Naive thymus-derived CD4-positive, alpha-beta T cell (primary cell): ENCODE data around the gene SPHK2. TPM values are rescaled to one million over a fixed set of nuclear protein-coding genes. Genes with fewer than 3 reads are reported as not detected.
A peak's percentile ranks its signal among the peaks of the same experiment; 100 is the strongest.
"Not testable (repeated sequence)": the region's sequence is repeated elsewhere in the genome, so short reads cannot be mapped to it uniquely, and the experiment has no call there.

ENCODE experiments used
- ATAC-seq: fragments of 150-1000 bp; cut with Tn5 transposase; 2 replicates; pipeline ENCODE4 v1.10.0; 2021; ENCODE audit warnings: mild to moderate bottlenecking, moderate library complexity
- CTCF ChIA-PET: fragments of 350-600 bp; sonication (Branson Sonifier 250); formaldehyde crosslinking; loops from one replicate; lab custom pipeline; 2021; ENCODE audit warnings: antibody characterized with exemption; lab: Charles Lee
- POLR2A ChIA-PET: fragments of 350-600 bp; sonication (Branson Sonifier 250); formaldehyde crosslinking; loops from one replicate; lab custom pipeline; 2021; ENCODE audit warnings: antibody characterized with exemption, inconsistent platforms; lab: Charles Lee
- DNase-seq, 9 donors: peaks; one replicate each; pipeline versions ENCODE4 v3.0.0 to v3.0.0-alpha.2; 2020 to 2022; ENCODE audit warnings: mixed read lengths in 1 of 9
- H3K27ac ChIP-seq: one replicate; pipeline ENCODE4 v1.7.0; 2013; ENCODE audit warnings: mild to moderate bottlenecking, low read depth, low read length, moderate library complexity
- H3K27me3 ChIP-seq, 2 donors: one replicate each; pipeline ENCODE4 v1.7.0; 2013; ENCODE audit warnings: low read length in 2 of 2, mild to moderate bottlenecking in 2 of 2, moderate library complexity in 2 of 2; ENCODE audit not compliant: control insufficient read depth in 2 of 2, insufficient read depth in 2 of 2
- H3K36me3 ChIP-seq, 3 experiments: 1 replicate in 2 of 3; 2 replicates in 1 of 3; pipeline ENCODE4 v1.7.0; 2013; ENCODE audit warnings: low read length in 3 of 3, mild to moderate bottlenecking in 3 of 3, moderate library complexity in 1 of 3; ENCODE audit not compliant: insufficient read depth in 3 of 3, control insufficient read depth in 2 of 3
- H3K4me1 ChIP-seq, 2 donors: one replicate each; pipeline ENCODE4 v1.7.0; 2013; ENCODE audit warnings: low read length in 2 of 2, mild to moderate bottlenecking in 2 of 2, moderate library complexity in 1 of 2; ENCODE audit not compliant: control insufficient read depth in 2 of 2, insufficient read depth in 2 of 2
- H3K4me3 ChIP-seq: 2 replicates; pipeline ENCODE4 v1.7.0; 2013; ENCODE audit warnings: mild to moderate bottlenecking, low read length
- H3K9me3 ChIP-seq, 3 experiments: 1 replicate in 2 of 3; 2 replicates in 1 of 3; pipeline ENCODE4 v1.7.0; 2013; ENCODE audit warnings: low read length in 3 of 3; ENCODE audit not compliant: control insufficient read depth in 2 of 3
- H3K27ac Mint-ChIP-seq, 9 donors: one replicate each; pipeline ENCODE4 v1.8.0; 2020 to 2022; ENCODE audit warnings: mixed read lengths in 9 of 9, mild to moderate bottlenecking in 8 of 9, moderate library complexity in 5 of 9, inconsistent platforms in 2 of 9
- H3K27me3 Mint-ChIP-seq, 5 donors: one replicate each; pipeline ENCODE4 v1.8.0; 2021 to 2022; ENCODE audit warnings: mixed read lengths in 5 of 5, mild to moderate bottlenecking in 1 of 5
- H3K36me3 Mint-ChIP-seq, 5 donors: one replicate each; pipeline ENCODE4 v1.8.0; 2020 to 2022; ENCODE audit warnings: mixed read lengths in 5 of 5, mild to moderate bottlenecking in 3 of 5, inconsistent platforms in 1 of 5
- H3K4me1 Mint-ChIP-seq, 7 donors: one replicate each; pipeline ENCODE4 v1.8.0; 2020 to 2022; ENCODE audit warnings: mixed read lengths in 7 of 7, mild to moderate bottlenecking in 3 of 7, inconsistent platforms in 1 of 7
- H3K4me3 Mint-ChIP-seq, 10 donors: one replicate each; pipeline ENCODE4 v1.8.0; 2020 to 2022; ENCODE audit warnings: mild to moderate bottlenecking in 10 of 10, mixed read lengths in 10 of 10, moderate library complexity in 6 of 10, inconsistent platforms in 2 of 10
- H3K9me3 Mint-ChIP-seq, 11 donors: one replicate each; pipeline ENCODE4 v1.8.0; 2020 to 2022; ENCODE audit warnings: mixed read lengths in 11 of 11, mild to moderate bottlenecking in 4 of 11, inconsistent platforms in 1 of 11, moderate library complexity in 1 of 11
- intact Hi-C, 2 donors: fragments of 100-400 bp; cut with micrococcal nuclease; formaldehyde crosslinking; loops; one replicate each; pipeline ENCODE4 v1.15.1; 2023
- polyA plus RNA-seq, 2 donors: library from polyadenylated mRNA; unstranded; fragments of 300-500 nt; fragmentation: Illumina TruSeq; gene quantifications; one replicate each; pipeline ENCODE4 v1.2.3, GENCODE V29; 2021
- total RNA-seq, 6 experiments: library from RNA in 5 of 6; stranded (reverse) in 5 of 6; gene quantifications; 1 replicate in 5 of 6; 2 replicates in 1 of 6; pipeline ENCODE4 v1.2.3 and lab custom pipeline; 2021 to 2026

The SPHK2 gene
- total and polyA plus RNA-seq, 7 experiments from 2014 or later, result 11.2 to 34.7 (median 20.7) TPM

- H3K36me3 Mint-ChIP-seq, result peaks cover 0 to 5% (median 0%) of the 10 kb centered on the region in 5 donors
- Histone ChIP-seq H3K27me3 (no peaks in the 10 kb centered on the region), H3K9me3 (no peaks in the 10 kb centered on the region), H3K27ac (no peak overlapping the region), H3K36me3 (no peaks in the 10 kb centered on the region), H3K4me3 (no peak overlapping the region), H3K4me1 (peaks cover 6 to 7% of the 10 kb centered on the region in 2 donors)
- no peak overlapping the region for H3K4me3 Mint-ChIP-seq
- DNase-seq, result no peak
- H3K9me3 Mint-ChIP-seq, result peaks cover 0 to 7% (median 0%) of the 10 kb centered on the region in 11 donors
- H3K27me3 Mint-ChIP-seq, result no peaks in the 10 kb centered on the region
- H3K27ac Mint-ChIP-seq, result no peak overlapping the region
- CTCF ChIA-PET, result interaction anchor here (0.6 to 5.3 kb wide), 7 partner anchors 10 to 509 kb away, joined by 3 to 43 read pairs (median 4); partner anchors contain the start of gene CA11
- peaks cover 6 to 8% (median 8%) of the 10 kb centered on the region in 7 donors for H3K4me1 Mint-ChIP-seq
- POLR2A ChIA-PET, result interaction anchor here (1.1 to 3.1 kb wide), 4 partner anchors 17 to 73 kb away, joined by 3 to 14 read pairs (median 3); partner anchors contain the start of genes CA11 and IZUMO1
- no peak for ATAC-seq
- intact Hi-C loops, result loop anchor here in 1 of 2 donors (2.0 kb wide), 2 partner anchors 14 to 56 kb away; partner anchors contain the start of genes RPL18 and SPHK2
Observed at GRCh38 chr19:48674216-48674809, 55.0 kb downstream of the SPHK2 start.

GRCh38 chr19:48674921-48675824 is 55.9 kb downstream of the SPHK2 start:
- H3K9me3 Mint-ChIP-seq, result no peaks in the 10 kb centered on the region
- ChIA-PET CTCF (interaction anchor here (0.6 to 5.3 kb wide), 9 partner anchors 10 to 509 kb away, joined by 3 to 43 read pairs (median 4); partner anchors contain the start of gene CA11), POLR2A (interaction anchor here (0.7 to 3.1 kb wide), 7 partner anchors 10 to 72 kb away, joined by 3 to 14 read pairs (median 3); partner anchors contain the start of genes CA11, IZUMO1 and SPHK2)
- Histone ChIP-seq H3K27me3 (no peaks in the 10 kb centered on the region), H3K4me1 (peaks cover 6 to 7% of the 10 kb centered on the region in 2 donors), H3K9me3 (no peaks in the 10 kb centered on the region), H3K4me3 (no peak overlapping the region), H3K36me3 (no peaks in the 10 kb centered on the region), H3K27ac (no peak overlapping the region)
- DNase-seq (peak; percentile 57 to 81 (median 72)), ATAC-seq (peak; percentile 94)
- intact Hi-C loops, result loop anchor here (1.0 to 5.0 kb wide), 8 partner anchors 14 to 169 kb away; partner anchors contain the start of genes CA11 (in 2 of the 2), DBP (in 1 of the 2), RPL18 (in 1 of the 2) and SPHK2 (in 1 of the 2)
- peak overlapping the region in 7 of 9 donors; percentile 11 to 79 (median 49) for H3K27ac Mint-ChIP-seq
- H3K36me3 Mint-ChIP-seq, result no peaks in the 10 kb centered on the region
- peaks cover 3 to 8% (median 7%) of the 10 kb centered on the region in 7 donors for H3K4me1 Mint-ChIP-seq
- no peaks in the 10 kb centered on the region for H3K27me3 Mint-ChIP-seq
- H3K4me3 Mint-ChIP-seq, result peak overlapping the region in 1 of 10 donors; percentile 47

- Histone ChIP-seq H3K36me3 (no peaks in the 10 kb centered on the region), H3K4me3 (no peak overlapping the region), H3K27ac (no peak overlapping the region), H3K9me3 (no peaks in the 10 kb centered on the region), H3K4me1 (peaks cover 6 to 7% of the 10 kb centered on the region in 2 donors), H3K27me3 (no peaks in the 10 kb centered on the region)
- Mint-ChIP-seq H3K4me1 (peaks cover 3 to 8% (median 7%) of the 10 kb centered on the region in 7 donors), H3K9me3 (no peaks in the 10 kb centered on the region), H3K27me3 (no peaks in the 10 kb centered on the region), H3K36me3 (no peaks in the 10 kb centered on the region), H3K27ac (no peak overlapping the region), H3K4me3 (no peak overlapping the region)
- POLR2A ChIA-PET, result interaction anchor here (1.9 to 3.1 kb wide), 3 partner anchors 31 to 62 kb away, joined by 5 to 14 read pairs (median 6); partner anchors contain the start of gene CA11
- intact Hi-C loops, result loop anchor here in 1 of 2 donors (5.0 kb wide), 1 partner anchor 39 kb away; the partner anchor contains the start of gene DBP
- CTCF ChIA-PET, result interaction anchor here (1.2 to 5.3 kb wide), 2 partner anchors 23 to 31 kb away, joined by 4 to 43 read pairs; partner anchors contain the start of gene CA11
- ATAC-seq, result no peak
- DNase-seq, result no peak
Observed at GRCh38 chr19:48676487-48676886, 57.2 kb downstream of the SPHK2 start.

- no peak overlapping the region for H3K4me3 Mint-ChIP-seq
- ATAC-seq (no peak), DNase-seq (no peak)
- intact Hi-C loops, result loop anchor here in 1 of 2 donors (5.0 kb wide), 1 partner anchor 40 kb away; the partner anchor contains the start of gene DBP
- no peaks in the 10 kb centered on the region for H3K9me3 Mint-ChIP-seq
- Histone ChIP-seq H3K27ac (no peak overlapping the region), H3K9me3 (no peaks in the 10 kb centered on the region), H3K4me1 (peaks cover 6 to 7% of the 10 kb centered on the region in 2 donors), H3K4me3 (no peak overlapping the region), H3K27me3 (no peaks in the 10 kb centered on the region), H3K36me3 (no peaks in the 10 kb centered on the region)
- H3K27me3 Mint-ChIP-seq, result no peaks in the 10 kb centered on the region
- H3K36me3 Mint-ChIP-seq, result no peaks in the 10 kb centered on the region
- POLR2A ChIA-PET, result interaction anchor here (1.9 to 2.2 kb wide), 2 partner anchors 39 to 61 kb away, joined by 5 to 6 read pairs; no protein-coding TSS in a partner anchor
- H3K4me1 Mint-ChIP-seq, result peaks cover 3 to 8% (median 7%) of the 10 kb centered on the region in 7 donors
- CTCF ChIA-PET, result interaction anchor here (5.3 kb wide), 1 partner anchor 31 kb away, joined by 43 read pairs; the partner anchor contains the start of gene CA11
- no peak overlapping the region for H3K27ac Mint-ChIP-seq
Observed at GRCh38 chr19:48676887-48677286, 57.6 kb downstream of the SPHK2 start.

GRCh38 chr19:48678201-48678600 is 58.9 kb downstream of the SPHK2 start:
- Mint-ChIP-seq H3K27ac (no peak overlapping the region), H3K36me3 (no peaks in the 10 kb centered on the region), H3K9me3 (no peaks in the 10 kb centered on the region), H3K27me3 (no peaks in the 10 kb centered on the region), H3K4me1 (peaks cover 3 to 8% (median 7%) of the 10 kb centered on the region in 7 donors), H3K4me3 (no peak overlapping the region)
- no peaks in the 10 kb centered on the region for H3K27me3 ChIP-seq
- ATAC-seq (no peak), DNase-seq (no peak)
- H3K27ac ChIP-seq, result no peak overlapping the region
- H3K4me3 ChIP-seq, result no peak overlapping the region
- CTCF ChIA-PET, result interaction anchor here (5.3 kb wide), 1 partner anchor 33 kb away, joined by 43 read pairs; the partner anchor contains the start of gene CA11
- no peaks in the 10 kb centered on the region for H3K36me3 ChIP-seq
- H3K9me3 ChIP-seq, result no peaks in the 10 kb centered on the region
- POLR2A ChIA-PET, result interaction anchor here (2.2 kb wide), 1 partner anchor 60 kb away, joined by 6 read pairs; no protein-coding TSS in a partner anchor
- H3K4me1 ChIP-seq, result peaks cover 6 to 7% of the 10 kb centered on the region in 2 donors
- intact Hi-C loops, result loop anchor here in 1 of 2 donors (5.0 kb wide), 1 partner anchor 41 kb away; the partner anchor contains the start of gene DBP

GRCh38 chr19:48680006-48680405 is 60.7 kb downstream of the SPHK2 start:
- H3K27me3 ChIP-seq, H3K36me3 ChIP-seq, ATAC-seq, H3K4me3 Mint-ChIP-seq, H3K27me3 Mint-ChIP-seq, H3K36me3 Mint-ChIP-seq, CTCF ChIA-PET, intact Hi-C loops, H3K27ac Mint-ChIP-seq, DNase-seq, POLR2A ChIA-PET, H3K27ac ChIP-seq, H3K9me3 ChIP-seq, H3K9me3 Mint-ChIP-seq, H3K4me3 ChIP-seq, H3K4me1 ChIP-seq: not testable (repeated sequence)
- peaks cover 3 to 11% (median 6%) of the 10 kb centered on the region in 7 donors for H3K4me1 Mint-ChIP-seq
